ENCODE results near the gene NAALADL2.

Gene NAALADL2

GRCh38 chr3:175619369-175619768 lies 760.2 kb downstream of the NAALADL2 start:
- no peak for DNase-seq

- DNase-seq, result no peak
Measured at GRCh38 chr3:175620093-175620492, 761.0 kb downstream of the NAALADL2 start.

- DNase-seq, result no peak
Measured at GRCh38 chr3:175620532-175620931, 761.4 kb downstream of the NAALADL2 start.

- no peak for DNase-seq
Measured at GRCh38 chr3:175640958-175641357, 781.8 kb downstream of the NAALADL2 start.

GRCh38 chr3:175646865-175647264 lies 787.7 kb downstream of the NAALADL2 start:
- DNase-seq, result no peak

- DNase-seq, result no peak
Measured at GRCh38 chr3:175648899-175649298, 789.8 kb downstream of the NAALADL2 start.

GRCh38 chr3:175651716-175652115 lies 792.6 kb downstream of the NAALADL2 start:
- no peak for DNase-seq

GRCh38 chr3:175655351-175655750 lies 796.2 kb downstream of the NAALADL2 start:
- no peak for DNase-seq

GRCh38 chr3:175656461-175656860 lies 797.3 kb downstream of the NAALADL2 start:
- DNase-seq, result no peak

- DNase-seq, result no peak
Measured at GRCh38 chr3:175659670-175660350, 800.7 kb downstream of the NAALADL2 start.

GRCh38 chr3:175662815-175663214 lies 803.7 kb downstream of the NAALADL2 start:
- DNase-seq, result no peak

GRCh38 chr3:175664911-175665310 lies 805.8 kb downstream of the NAALADL2 start:
- peak; percentile 35 for DNase-seq

- DNase-seq, result peak; percentile 44
Measured at GRCh38 chr3:175668300-175668699, 809.2 kb downstream of the NAALADL2 start.

- no peak for DNase-seq
Measured at GRCh38 chr3:175670557-175670956, 811.4 kb downstream of the NAALADL2 start.

GRCh38 chr3:175672119-175672689 lies 813.1 kb downstream of the NAALADL2 start:
- DNase-seq, result peak; percentile 61

- DNase-seq, result no peak
Measured at GRCh38 chr3:175679568-175679967, 820.4 kb downstream of the NAALADL2 start.

GRCh38 chr3:175692256-175692655 lies 833.1 kb downstream of the NAALADL2 start:
- DNase-seq, result no peak

GRCh38 chr3:175695251-175695650 lies 836.1 kb downstream of the NAALADL2 start:
- DNase-seq, result no peak

- DNase-seq, result peak; percentile 67
Measured at GRCh38 chr3:175702956-175703355, 843.8 kb downstream of the NAALADL2 start.

- no peak for DNase-seq
Measured at GRCh38 chr3:175704366-175705055, 845.4 kb downstream of the NAALADL2 start.

- DNase-seq, result peak; percentile 11
Measured at GRCh38 chr3:175713268-175713667, 854.1 kb downstream of the NAALADL2 start.

GRCh38 chr3:175716446-175716845 lies 857.3 kb downstream of the NAALADL2 start:
- no peak for DNase-seq

- DNase-seq, result no peak
Measured at GRCh38 chr3:175726228-175726627, 867.1 kb downstream of the NAALADL2 start.

GRCh38 chr3:175728566-175728965 lies 869.4 kb downstream of the NAALADL2 start:
- no peak for DNase-seq

Measured in kidney glomerular epithelial cell (primary cell).